ENCODE results near the gene ZNF587.
"Not testable (repeated sequence)": the region's sequence is repeated elsewhere in the genome, so short reads cannot be mapped to it uniquely, and the experiment has no call there.

Gene ZNF587

GRCh38 chr19:57823608-57824007 is 26.1 kb upstream of the ZNF587 start:
- not testable (repeated sequence) for DNase-seq

DNA sequence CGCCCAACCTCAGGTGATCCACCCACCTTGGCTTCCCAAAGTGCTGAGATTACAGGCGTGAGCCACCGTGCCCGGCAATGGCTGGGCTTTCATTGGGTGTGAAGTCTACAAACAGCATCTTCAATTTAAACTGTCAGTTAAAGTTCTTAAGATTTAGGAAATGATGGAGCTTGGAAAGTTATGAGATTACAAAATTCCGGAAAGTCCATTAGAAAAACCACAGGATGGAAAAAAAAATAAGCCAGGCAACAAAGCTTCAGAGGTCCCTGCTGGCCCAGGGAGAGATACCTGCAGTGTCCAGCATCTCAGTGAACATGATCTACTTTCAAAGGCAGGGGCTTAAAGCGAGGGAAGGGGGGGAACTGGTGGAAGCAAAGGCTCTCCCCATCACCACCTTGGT is 24.1 kb upstream of the ZNF587 start:
- DNase-seq, result no peak

- DNase-seq, result no peak
Measured at GRCh38 chr19:57829316-57829715, 20.3 kb upstream of the ZNF587 start.

GRCh38 chr19:57830071-57830602 is 19.5 kb upstream of the ZNF587 start, which contains the start of gene ZNF587B:
ZNF587B (plus strand) TSS chr19:57830299; CDS start chr19:57830529, 230 bp downstream.
- DNase-seq, result peak; percentile 78

GRCh38 chr19:57836991-57837390 is 12.7 kb upstream of the ZNF587 start:
- not testable (repeated sequence) for DNase-seq

DNA sequence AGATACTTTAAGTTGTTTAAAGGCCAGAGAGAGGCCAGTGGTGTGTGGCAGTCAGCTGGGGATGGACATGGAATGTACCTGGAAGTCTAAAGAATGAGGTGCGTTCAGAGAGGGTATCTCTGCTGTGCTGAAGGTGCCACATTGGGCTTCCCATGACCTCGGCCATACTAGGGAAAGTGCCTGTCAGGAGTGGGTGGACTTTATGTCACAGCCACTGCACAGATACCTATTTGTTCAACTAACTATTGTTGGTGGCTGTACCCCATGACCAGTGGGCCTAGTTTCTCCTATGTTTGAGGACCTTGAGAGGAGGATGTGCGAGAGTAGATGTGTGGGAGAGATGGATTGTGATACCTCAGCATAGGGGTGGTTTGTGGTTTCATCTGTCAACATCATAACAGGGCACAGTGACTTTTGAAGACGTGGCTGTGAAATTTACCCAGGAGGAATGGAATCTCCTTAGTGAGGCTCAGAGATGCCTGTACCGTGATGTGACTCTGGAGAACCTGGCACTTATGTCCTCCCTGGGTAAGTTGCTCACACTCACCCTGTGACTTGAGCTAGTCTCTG is 11.0 kb upstream of the ZNF587 start:
- DNase-seq, result not testable (repeated sequence)

GRCh38 chr19:57841122-57841763 is 8.4 kb upstream of the ZNF587 start:
- no peak for DNase-seq

DNA sequence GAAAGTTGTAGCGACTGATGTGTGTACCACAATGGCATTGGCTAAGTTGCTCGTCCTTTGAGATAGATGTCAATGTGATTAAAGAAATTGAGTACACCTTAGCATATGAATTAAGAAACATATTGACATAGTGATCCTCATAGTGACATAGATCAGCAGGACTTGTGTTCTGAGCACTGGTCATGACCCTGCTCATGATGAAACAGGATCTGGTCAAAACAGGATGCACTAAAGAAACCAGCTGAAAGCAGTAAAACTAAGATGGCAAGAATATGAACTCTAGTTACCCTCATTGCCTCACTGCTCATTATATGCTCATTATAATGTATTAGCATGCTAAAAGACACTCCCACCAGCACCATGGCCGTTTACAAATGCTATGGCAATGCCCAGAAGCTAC is 2.5 kb upstream of the ZNF587 start:
- not testable (repeated sequence) for DNase-seq

DNA sequence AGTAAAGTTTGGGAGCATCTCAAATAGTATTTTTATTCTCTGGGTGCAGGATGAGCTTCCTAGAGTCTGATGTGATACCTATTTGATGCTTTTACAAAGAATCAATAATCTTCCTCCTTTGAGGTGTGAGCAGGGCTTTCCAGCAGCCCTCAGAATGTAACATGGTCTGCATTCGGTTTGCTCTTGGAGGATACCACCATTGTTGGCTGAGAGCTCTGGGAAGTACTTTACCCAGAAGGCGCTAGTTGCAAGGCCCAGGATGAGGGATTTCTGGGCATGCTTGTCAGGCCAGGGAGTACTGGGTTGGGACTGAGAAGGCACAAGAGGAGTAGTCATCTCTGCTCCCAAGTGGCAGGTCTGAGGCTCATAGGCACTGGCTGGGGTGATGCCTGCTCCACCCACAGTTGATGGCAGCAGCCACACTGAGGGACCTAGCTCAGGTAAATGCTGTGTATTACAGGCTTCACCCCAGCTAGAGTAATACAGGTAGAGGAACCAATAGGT is 445 bp upstream of the ZNF587 start:
- not testable (repeated sequence) for DNase-seq

- DNase-seq, result no peak
Measured at GRCh38 chr19:57850553-57851017, 926 bp downstream of the ZNF587 start.

DNA sequence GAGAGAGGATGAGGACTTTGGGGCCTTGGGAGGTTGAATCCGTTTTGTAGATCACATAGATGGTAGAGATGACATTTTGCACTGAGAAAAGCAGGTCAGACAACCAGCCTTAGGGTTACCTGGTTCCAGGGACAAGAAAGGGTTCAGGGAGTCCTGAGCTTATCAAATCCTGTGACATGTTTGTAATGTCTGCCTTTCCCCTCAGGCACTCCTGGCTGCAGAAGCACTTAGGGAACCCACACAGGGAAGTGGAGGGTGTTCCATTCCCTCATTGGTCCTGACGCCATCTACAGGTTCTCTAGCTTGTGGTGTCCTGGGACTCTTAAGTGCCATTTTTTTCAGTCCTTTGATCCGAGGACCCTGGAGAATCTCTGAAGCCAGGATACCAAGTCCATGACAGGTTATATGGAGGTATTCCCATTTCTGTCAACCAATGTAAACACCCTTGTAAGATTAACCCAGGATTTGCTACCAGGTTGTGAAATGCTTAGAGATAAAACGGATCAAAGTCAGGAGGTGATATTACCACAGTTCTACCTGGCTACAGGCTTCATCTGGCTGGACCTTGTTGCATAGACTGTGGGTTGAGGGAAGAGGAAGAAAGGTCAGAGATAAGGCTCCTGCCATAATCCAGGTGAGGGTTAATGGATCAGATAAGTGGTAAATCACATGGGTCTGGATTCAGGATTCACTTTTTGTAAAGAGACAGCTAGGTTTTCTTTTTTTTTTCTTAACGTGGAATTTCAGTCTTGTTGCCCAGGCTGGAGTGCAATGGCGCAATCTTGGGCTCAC is 2.3 kb downstream of the ZNF587 start:
- not testable (repeated sequence) for DNase-seq

DNA sequence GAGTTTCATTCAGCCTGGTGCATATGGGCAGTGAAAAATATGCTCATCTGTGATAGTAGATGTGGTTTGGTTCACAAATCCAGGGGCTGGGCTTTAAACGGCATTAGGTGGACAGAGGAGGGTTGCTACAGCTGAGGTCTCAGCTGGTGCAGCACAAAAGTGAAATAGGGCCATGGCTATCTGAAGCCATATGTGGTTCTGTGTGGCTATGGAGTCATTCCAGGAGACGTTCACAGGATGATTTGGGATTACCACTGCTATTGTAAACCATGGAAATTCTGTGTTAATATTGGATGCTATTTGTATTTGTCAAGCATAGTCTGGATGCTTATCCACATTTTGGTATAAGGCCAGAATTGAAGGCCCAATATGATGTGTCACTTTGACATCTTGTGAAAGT is 4.5 kb downstream of the ZNF587 start:
- DNase-seq, result not testable (repeated sequence)

DNA sequence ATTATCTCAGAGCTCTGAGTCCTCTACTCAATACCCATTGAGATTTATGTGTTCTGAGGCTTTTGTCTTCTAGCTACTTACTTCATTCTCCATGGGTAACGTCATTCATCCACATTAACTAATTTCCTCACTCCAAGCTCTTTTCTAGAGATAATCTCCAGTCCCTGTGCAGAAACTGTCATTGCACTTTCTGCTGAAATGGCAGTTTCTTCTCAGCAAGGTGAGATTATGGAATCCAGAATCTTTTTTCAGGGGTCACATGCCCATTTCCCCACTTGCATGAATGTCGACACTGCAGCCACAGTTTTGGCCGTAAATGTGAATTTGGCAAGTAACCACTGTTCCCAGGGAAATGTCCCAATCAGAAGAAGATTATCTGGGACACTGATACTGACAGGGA is 12.7 kb downstream of the ZNF587 start:
- DNase-seq, result not testable (repeated sequence)

DNA sequence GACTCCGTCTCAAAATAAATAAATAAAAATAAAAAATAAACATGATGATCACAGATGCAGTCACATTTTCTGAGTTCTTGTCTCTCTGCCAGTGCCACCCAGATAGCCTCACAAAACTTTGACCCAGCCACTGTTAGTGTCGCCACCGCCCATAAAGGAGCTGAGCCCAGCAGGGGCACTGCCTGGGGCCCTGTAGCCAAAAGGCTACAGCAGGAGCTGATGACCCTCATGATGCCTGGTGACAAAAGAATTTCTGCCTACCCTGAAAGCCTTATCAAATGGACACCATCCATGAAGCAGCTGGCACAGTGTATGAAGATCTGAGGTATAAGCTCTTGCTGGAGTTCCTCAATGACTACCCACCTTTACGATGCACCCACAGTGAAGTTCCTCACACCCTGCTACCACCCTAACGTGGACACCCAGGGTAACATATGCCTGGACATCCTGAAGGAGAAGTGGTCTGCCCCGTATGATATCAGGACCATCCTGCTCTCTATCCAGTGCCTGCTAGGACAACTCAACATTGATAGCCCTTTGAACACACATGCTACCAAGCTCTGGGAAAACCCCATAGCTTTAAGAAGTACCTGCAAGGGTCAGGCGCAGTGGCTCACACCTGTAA is 18.3 kb downstream of the ZNF587 start:
- no peak for DNase-seq

- DNase-seq, result not testable (repeated sequence)
Measured at GRCh38 chr19:57869655-57870054, 20.0 kb downstream of the ZNF587 start.

DNA sequence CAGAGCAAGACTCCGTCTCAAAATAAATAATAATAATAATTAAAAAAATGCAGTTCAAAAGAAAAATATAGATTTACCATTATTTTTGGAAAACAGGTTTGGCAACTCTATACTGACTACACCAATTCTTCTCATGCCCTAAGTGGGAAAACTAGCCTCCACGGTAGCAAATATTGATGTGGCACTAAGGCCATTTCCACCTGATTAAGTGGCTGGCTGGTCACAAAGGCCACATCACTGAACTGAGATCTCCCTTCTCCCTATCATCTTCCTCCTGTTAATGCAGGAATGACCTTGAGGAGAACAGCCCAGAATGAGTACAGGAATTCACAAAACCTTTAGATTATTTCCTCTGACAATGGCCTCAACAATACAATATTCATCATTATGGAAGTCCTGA is 20.6 kb downstream of the ZNF587 start:
- no peak for DNase-seq

GRCh38 chr19:57872450-57872849 is 22.8 kb downstream of the ZNF587 start:
- DNase-seq, result no peak

DNA sequence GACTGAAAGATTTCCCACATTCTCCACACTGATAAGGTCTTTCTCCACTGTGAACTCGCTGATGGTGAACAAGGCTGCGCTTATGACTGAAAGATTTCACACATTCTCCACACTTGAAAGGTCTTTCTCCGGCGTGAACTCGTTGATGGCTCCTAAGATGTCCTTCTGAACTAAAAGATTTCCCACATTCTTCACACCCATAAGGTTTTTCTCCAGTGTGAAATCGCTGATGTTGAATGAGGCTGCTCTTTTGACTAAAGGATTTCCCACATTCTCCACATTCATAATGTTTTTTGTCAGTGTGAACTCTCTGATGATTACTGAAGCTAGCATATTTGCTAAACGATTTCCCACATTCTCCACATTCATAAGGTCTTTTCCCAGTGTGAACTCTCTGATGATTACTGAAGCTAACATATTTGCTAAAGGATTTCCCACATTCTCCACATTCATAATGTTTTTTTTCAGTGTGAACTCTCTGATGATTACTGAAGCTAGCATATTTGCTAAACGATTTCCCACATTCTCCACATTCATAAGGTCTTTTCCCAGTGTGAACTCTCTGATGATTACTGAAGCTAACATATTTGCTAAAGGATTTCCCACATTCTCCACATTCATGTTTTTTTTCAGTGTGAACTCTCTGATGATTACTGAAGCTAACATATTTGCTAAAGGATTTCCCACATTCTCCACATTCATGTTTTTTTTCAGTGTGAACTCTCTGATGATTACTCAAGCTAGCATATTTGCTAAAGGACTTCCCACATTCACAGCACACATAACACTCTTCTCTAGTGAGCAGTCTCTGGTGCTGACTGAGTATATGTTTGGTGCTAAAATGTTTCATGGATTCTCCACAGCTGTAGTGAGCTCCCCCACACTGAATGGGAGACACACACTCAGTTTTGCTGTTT is 24.5 kb downstream of the ZNF587 start:
- DNase-seq, result not testable (repeated sequence)

- DNase-seq, result no peak
Measured at GRCh38 chr19:57886046-57886445, 36.4 kb downstream of the ZNF587 start.

DNA sequence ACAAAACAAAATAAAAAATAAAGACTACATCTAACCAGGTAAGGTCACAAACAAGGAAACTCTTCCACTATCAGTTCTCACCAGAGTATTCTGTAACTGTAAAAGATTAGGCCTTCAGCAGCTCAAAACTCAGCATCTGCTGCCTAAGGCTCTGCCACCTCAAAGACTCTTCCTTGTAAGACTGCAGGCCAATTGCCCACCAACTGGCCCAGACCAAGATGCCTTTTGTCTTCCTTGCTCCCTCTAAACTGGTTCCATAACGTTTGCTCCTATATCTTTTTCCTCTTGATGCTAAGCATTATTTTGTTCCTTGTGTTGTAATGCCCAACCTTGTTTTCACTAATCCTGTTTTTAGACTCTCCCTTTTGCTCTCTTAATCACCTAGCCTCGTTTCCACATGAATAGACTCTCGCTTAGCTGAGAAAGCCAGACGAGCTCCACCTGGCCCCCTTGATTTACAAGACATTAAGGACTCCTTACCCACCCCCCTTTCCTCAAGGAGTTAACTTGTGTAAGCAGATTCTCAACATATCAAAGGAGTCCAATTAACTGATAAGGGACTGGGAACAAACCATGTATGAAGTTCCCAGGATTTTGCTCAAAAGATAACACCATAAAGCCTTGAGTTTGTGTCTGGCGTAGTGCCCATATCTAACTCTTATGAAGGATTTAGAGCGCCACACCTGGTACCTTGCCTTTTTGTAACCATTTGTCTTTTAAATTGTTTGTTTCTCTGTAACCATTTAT is 37.7 kb downstream of the ZNF587 start:
- DNase-seq, result no peak

GRCh38 chr19:57888107-57888559 is 38.5 kb downstream of the ZNF587 start:
- DNase-seq, result no peak
